ENCODE results near the gene HSD17B13.

The HSD17B13 gene

DNA sequence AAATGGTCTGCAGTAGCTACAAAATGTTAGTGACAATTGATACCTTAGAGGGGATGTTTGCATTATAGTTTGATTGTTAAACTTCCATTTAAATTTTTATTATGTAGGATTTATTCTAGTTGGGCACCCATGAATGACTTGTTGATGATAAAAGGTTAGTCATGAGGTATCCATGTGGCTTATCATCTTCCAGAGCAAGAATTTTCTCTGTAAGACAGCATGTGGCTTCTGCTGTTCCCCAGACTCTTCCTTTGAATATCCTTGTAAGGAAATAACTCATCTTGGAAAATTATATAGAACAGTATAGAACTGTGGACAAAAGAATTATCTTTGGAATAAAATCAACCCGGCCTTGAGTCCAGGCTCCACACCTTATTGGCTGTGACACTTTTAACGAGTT is 62.2 kb downstream of the HSD17B13 start:
- DNase-seq, result no peak

DNA sequence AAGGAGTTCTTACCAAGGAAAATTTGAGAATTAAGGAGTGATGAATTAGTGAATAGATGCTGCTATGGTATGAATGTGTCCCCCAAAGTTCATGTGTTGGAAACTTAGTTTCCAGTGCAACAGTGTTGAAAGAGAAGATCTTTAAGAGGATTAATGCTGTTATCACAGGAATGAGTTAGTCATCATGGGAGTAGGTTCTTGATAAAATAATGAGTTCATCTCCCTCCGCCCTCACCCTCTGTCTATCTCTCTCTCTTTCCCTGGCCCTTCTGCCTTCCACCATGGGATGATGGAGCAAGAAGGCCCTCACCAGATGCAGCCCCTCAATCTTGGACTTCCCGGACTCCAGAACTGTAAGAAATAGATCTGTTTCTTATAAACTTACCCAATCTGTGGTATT is 64.0 kb downstream of the HSD17B13 start:
- no peak for DNase-seq

DNA sequence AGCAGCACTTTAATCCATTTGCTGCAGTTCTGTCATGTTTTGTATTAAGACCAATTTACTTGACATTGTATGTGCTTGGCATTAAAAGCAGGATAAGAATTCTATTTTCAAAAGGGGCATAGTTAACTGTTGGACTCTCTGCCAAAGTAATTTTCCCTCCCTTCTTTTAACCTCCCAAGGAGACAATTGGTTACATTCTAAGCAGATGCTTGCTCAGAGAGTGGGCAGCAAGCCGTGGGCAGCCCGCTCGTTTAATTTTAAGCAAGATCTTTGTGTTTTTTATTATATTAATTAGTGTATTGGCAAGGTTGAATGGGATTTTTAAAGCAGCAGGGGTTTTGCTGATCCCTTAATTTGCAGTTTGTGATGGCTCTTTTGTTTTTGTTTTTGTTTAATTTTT is 65.2 kb downstream of the HSD17B13 start:
- DNase-seq, result no peak

DNA sequence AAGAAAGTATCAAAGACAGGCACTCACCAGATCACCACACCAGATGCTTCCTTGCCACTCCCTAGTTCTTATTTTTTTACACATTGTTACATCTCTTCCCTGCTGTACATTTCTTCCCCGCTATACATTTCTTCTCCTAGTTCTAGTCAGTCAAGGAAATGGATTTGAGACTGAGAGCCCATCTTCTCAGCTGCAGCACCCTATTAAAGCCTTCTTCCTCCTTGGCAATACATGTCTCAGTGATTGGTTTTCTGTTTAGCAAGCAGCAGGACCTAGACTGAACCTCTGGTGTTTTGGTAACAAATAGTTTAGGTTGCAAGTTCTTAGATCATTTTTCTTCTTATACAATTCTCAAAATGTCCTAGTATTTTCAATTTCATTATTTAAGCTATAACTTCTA is 66.9 kb downstream of the HSD17B13 start:
- DNase-seq, result no peak
